Neural progenitor cell (in vitro differentiated cells): ENCODE data around the gene PEX26. TPM values are rescaled to one million over a fixed set of nuclear protein-coding genes. Genes with fewer than 3 reads are reported as not detected.

Experiments
- DNase-seq: peaks from one replicate; pipeline ENCODE4 v3.0.0-alpha.2; 2016; ENCODE audit warnings: low spot score
- H2AFZ ChIP-seq: fragments of 200-600 bp; sonication (generic); replicated peaks from 2 replicates; pipeline ENCODE4 v1.6.1; 2016; ENCODE audit warnings: antibody characterized with exemption
- H3F3A ChIP-seq: fragments of 200-600 bp; sonication (generic); 2 replicates; pipeline ENCODE4 v1.6.1; 2016; ENCODE audit warnings: antibody characterized with exemption, low read depth
- H3K27ac ChIP-seq: fragments of 200-600 bp; sonication (generic); 2 replicates; pipeline ENCODE4 v1.5.1; 2016; ENCODE audit warnings: mild to moderate bottlenecking
- H3K27me3 ChIP-seq: fragments of 200-600 bp; sonication (generic); 2 replicates; pipeline ENCODE4 v1.6.1; 2016; ENCODE audit warnings: mild to moderate bottlenecking, moderate library complexity
- H3K36me3 ChIP-seq: fragments of 200-600 bp; sonication (generic); 2 replicates; pipeline ENCODE4 v1.5.1; 2016
- H3K4me1 ChIP-seq: fragments of 200-600 bp; sonication (generic); 2 replicates; pipeline ENCODE4 v1.6.1; 2016; ENCODE audit warnings: mixed run types
- H3K4me2 ChIP-seq: fragments of 200-600 bp; sonication (generic); 2 replicates; pipeline ENCODE4 v1.6.1; 2016
- H3K4me3 ChIP-seq: fragments of 200-600 bp; sonication (generic); 2 replicates; pipeline ENCODE4 v1.5.1; 2016
- H3K79me2 ChIP-seq: fragments of 200-600 bp; sonication (generic); 2 replicates; pipeline ENCODE4 v1.6.1; 2016; ENCODE audit warnings: low read depth
- H3K9ac ChIP-seq: fragments of 200-600 bp; sonication (generic); 2 replicates; pipeline ENCODE4 v1.6.1; 2016
- H3K9me3 ChIP-seq: fragments of 200-600 bp; sonication (generic); 2 replicates; pipeline ENCODE4 v1.5.1; 2016; ENCODE audit warnings: low read depth
- H4K20me1 ChIP-seq: fragments of 200-600 bp; sonication (generic); 2 replicates; pipeline ENCODE4 v1.6.1; 2016; ENCODE audit warnings: low read depth
- H3K27ac Mint-ChIP-seq: 3 replicates; pipeline ENCODE4 v1.8.0; 2021; ENCODE audit warnings: mixed read lengths
- H3K27me3 Mint-ChIP-seq: 2 replicates; pipeline ENCODE4 v1.8.0; 2022; ENCODE audit warnings: low read depth, mild to moderate bottlenecking, inconsistent platforms, moderate library complexity, mixed read lengths; ENCODE audit not compliant: insufficient read depth
- H3K36me3 Mint-ChIP-seq: 3 replicates; pipeline ENCODE4 v1.8.0; 2021; ENCODE audit warnings: mixed read lengths
- H3K4me1 Mint-ChIP-seq: 3 replicates; pipeline ENCODE4 v1.8.0; 2021; ENCODE audit warnings: mixed read lengths
- H3K4me3 Mint-ChIP-seq: 3 replicates; pipeline ENCODE4 v1.8.0; 2021; ENCODE audit warnings: mild to moderate bottlenecking, moderate library complexity, mixed read lengths
- H3K9me3 Mint-ChIP-seq: 3 replicates; pipeline ENCODE4 v1.8.0; 2020; ENCODE audit warnings: mixed read lengths
- EZH2 ChIP-seq: fragments of 200-600 bp; sonication (generic); IDR thresholded peaks from 2 replicates; pipeline ENCODE4 v1.6.1; 2017; ENCODE audit warnings: antibody characterized with exemption, mild to moderate bottlenecking, moderate library complexity
- EZH2phosphoT487 ChIP-seq: fragments of 200-600 bp; sonication (generic); IDR thresholded peaks from 2 replicates; pipeline ENCODE4 v1.6.1; 2017; ENCODE audit warnings: antibody characterized with exemption
- total RNA-seq: library from RNA; depleted of rRNA; stranded (reverse); fragments of >200 nt; gene quantifications from 2 replicates; pipeline ENCODE4 v1.2.3, GENCODE V29; 2015; ENCODE audit warnings: low replicate concordance
- TF ChIP-seq, protein P1 (sequence below): fragments of 200-600 bp; sonication (generic); IDR thresholded peaks from 2 replicates; pipeline ENCODE4 v1.5.1; 2017; ENCODE audit warnings: antibody characterized with exemption, mild to moderate bottlenecking

Gene PEX26
- total RNA-seq, 1 donor from 2014 or later: 22.9 TPM

DNA sequence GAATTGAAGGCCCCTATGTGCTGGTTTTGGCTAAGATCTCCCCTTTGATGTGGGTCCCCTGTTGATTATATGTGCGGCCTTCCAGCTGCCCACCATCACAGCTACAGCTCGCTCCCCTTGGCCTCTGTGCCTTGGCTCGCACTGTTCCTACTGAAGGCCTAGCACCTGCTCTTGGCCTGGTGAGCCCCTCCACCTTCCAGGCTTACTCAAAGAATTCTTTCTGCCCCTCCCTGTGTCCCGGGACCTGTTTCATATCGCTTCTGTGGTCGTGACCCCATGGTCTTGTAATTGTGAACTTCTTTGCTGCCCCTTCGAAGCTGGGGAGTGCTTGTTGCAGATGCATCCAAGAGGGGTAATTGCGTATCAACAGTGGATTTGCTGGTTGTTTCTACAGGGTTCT is 12.5 kb downstream of the PEX26 start:
- Histone ChIP-seq H4K20me1 (no peaks in the 10 kb centered on the region), H3K4me2 (no peak overlapping the region), H3K27me3 (no peaks in the 10 kb centered on the region), H3F3A (no peaks in the 10 kb centered on the region), H2AFZ (no peak overlapping the region), H3K4me1 (no peaks in the 10 kb centered on the region), H3K36me3 (no peaks in the 10 kb centered on the region), H3K79me2 (no peaks in the 10 kb centered on the region), H3K4me3 (no peak overlapping the region), H3K27ac (no peak overlapping the region), H3K9ac (no peak overlapping the region), H3K9me3 (no peaks in the 10 kb centered on the region)
- H3K36me3 Mint-ChIP-seq: peaks cover 12% of the 10 kb centered on the region
- TF ChIP-seq, protein P1, sequence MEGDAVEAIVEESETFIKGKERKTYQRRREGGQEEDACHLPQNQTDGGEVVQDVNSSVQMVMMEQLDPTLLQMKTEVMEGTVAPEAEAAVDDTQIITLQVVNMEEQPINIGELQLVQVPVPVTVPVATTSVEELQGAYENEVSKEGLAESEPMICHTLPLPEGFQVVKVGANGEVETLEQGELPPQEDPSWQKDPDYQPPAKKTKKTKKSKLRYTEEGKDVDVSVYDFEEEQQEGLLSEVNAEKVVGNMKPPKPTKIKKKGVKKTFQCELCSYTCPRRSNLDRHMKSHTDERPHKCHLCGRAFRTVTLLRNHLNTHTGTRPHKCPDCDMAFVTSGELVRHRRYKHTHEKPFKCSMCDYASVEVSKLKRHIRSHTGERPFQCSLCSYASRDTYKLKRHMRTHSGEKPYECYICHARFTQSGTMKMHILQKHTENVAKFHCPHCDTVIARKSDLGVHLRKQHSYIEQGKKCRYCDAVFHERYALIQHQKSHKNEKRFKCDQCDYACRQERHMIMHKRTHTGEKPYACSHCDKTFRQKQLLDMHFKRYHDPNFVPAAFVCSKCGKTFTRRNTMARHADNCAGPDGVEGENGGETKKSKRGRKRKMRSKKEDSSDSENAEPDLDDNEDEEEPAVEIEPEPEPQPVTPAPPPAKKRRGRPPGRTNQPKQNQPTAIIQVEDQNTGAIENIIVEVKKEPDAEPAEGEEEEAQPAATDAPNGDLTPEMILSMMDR: no peak
- no peak for TF ChIP-seq EZH2
- no peak for TF ChIP-seq EZH2phosphoT487
- H3K4me3 Mint-ChIP-seq: no peak overlapping the region
- no peaks in the 10 kb centered on the region for H3K9me3 Mint-ChIP-seq
- no peak overlapping the region for H3K27ac Mint-ChIP-seq
- peaks cover 5% of the 10 kb centered on the region for H3K4me1 Mint-ChIP-seq
- H3K27me3 Mint-ChIP-seq: peaks cover 2% of the 10 kb centered on the region
- no peak for DNase-seq

DNA sequence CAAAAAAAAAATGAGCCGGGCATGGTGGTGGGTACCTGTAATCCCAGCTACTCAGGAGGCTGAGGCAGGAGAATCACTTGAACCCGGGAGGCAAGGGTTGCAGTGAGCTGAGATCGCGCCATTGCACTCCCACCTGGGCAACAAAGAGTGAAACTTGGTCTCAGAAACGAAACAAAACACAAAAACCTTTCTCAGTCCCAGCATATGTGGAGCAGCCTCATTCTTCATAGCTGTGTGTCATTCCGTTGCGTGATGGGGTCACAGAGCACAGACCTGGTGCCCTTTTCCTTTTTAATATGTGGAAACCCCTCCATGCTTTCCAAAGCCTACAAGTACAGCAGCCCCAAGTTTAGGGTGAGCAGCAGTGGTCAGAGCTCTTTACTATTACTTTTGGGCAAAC is 13.7 kb downstream of the PEX26 start:
- Histone ChIP-seq H2AFZ (no peak overlapping the region), H3K79me2 (no peaks in the 10 kb centered on the region), H3K4me3 (no peak overlapping the region), H3K27me3 (no peaks in the 10 kb centered on the region), H3F3A (no peaks in the 10 kb centered on the region), H4K20me1 (no peaks in the 10 kb centered on the region), H3K27ac (no peak overlapping the region), H3K4me1 (no peaks in the 10 kb centered on the region), H3K9ac (no peak overlapping the region), H3K9me3 (no peaks in the 10 kb centered on the region), H3K4me2 (no peak overlapping the region), H3K36me3 (no peaks in the 10 kb centered on the region)
- H3K4me1 Mint-ChIP-seq: peaks cover 5% of the 10 kb centered on the region
- DNase-seq: no peak
- peaks cover 10% of the 10 kb centered on the region for H3K36me3 Mint-ChIP-seq
- TF ChIP-seq EZH2phosphoT487: no peak
- no peak for TF ChIP-seq EZH2
- TF ChIP-seq, protein P1: no peak
- no peak overlapping the region for H3K4me3 Mint-ChIP-seq
- H3K9me3 Mint-ChIP-seq: no peaks in the 10 kb centered on the region
- H3K27ac Mint-ChIP-seq: no peak overlapping the region
- H3K27me3 Mint-ChIP-seq: peaks cover 2% of the 10 kb centered on the region

DNA sequence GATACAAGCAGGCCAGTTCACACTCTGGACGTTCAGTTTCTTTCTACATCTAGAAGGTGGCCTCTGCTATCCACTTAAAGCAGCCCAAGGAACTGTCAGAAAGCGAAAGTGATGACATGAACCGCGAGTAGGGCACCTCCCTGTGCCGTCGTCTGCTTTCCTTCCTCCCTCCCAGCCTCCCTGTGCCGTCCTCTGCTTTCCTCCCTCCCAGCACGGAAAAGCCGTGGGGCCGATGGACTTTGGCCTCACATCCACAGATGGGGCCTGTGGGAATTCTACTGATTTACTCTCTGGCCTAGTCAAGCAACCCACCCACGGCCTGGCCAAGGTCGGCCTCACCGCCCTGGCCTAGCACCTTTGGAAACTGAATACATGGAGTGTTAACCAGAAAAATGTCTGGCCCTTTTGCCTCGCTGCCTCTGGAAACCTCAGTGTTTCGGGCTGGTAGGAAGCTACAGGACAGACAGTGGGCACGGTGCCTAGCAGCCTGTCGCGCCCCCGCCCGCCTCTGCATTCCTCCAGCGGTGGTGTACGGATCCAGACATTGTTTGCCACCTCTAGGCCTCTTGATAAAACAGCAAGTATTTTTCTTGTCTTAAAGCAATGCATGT is 14.2 kb downstream of the PEX26 start:
- no peak overlapping the region for H3K4me2 ChIP-seq
- peaks cover 2% of the 10 kb centered on the region for H3K27me3 Mint-ChIP-seq
- no peak overlapping the region for H3K4me3 ChIP-seq
- no peak for DNase-seq
- H3K27me3 ChIP-seq: no peaks in the 10 kb centered on the region
- no peak overlapping the region for H3K9ac ChIP-seq
- TF ChIP-seq, protein P1: no peak
- TF ChIP-seq EZH2phosphoT487: no peak
- no peak for TF ChIP-seq EZH2
- no peak overlapping the region for H3K4me3 Mint-ChIP-seq
- H3K27ac Mint-ChIP-seq: no peak overlapping the region
- no peaks in the 10 kb centered on the region for H3K9me3 ChIP-seq
- H4K20me1 ChIP-seq: no peaks in the 10 kb centered on the region
- no peaks in the 10 kb centered on the region for H3F3A ChIP-seq
- H3K27ac ChIP-seq: no peak overlapping the region
- H3K9me3 Mint-ChIP-seq: no peaks in the 10 kb centered on the region
- no peaks in the 10 kb centered on the region for H3K36me3 ChIP-seq
- H3K36me3 Mint-ChIP-seq: peaks cover 12% of the 10 kb centered on the region
- no peaks in the 10 kb centered on the region for H3K79me2 ChIP-seq
- peaks cover 5% of the 10 kb centered on the region for H3K4me1 Mint-ChIP-seq
- H3K4me1 ChIP-seq: no peaks in the 10 kb centered on the region
- H2AFZ ChIP-seq: no peak overlapping the region
